Panc1 (cell line): Measurements from ENCODE around the gene FCHSD1.

ENCODE experiments used
- CTCF ChIP-seq: fragments of 450-650 bp; IDR thresholded peaks from 2 replicates; pipeline ENCODE4 v1.5.1; 2017; ENCODE audit warnings: mild to moderate bottlenecking
- POLR2AphosphoS5 ChIP-seq: IDR thresholded peaks from 2 replicates; pipeline ENCODE4 v1.6.1; 2012; ENCODE audit warnings: mild to moderate bottlenecking, low read depth, low read length, moderate library complexity
- REST ChIP-seq, 2 experiments: IDR thresholded peaks; 2 replicates each; pipeline ENCODE4 v1.6.1; 2011 to 2012; ENCODE audit warnings: low read depth in 2 of 2, control low read depth in 1 of 2, low read length in 1 of 2, mild to moderate bottlenecking in 1 of 2, moderate library complexity in 1 of 2; ENCODE audit not compliant: insufficient read depth in 1 of 2
- TCF7L2 ChIP-seq: IDR thresholded peaks from 2 replicates; pipeline ENCODE4 v1.6.1; 2011; ENCODE audit warnings: mild to moderate bottlenecking, low read depth, low read length, inconsistent platforms

GRCh38 chr5:141655020-141655419 is 3.8 kb upstream of the FCHSD1 start:
- no peak for TF ChIP-seq CTCF
- TF ChIP-seq REST (IDR thresholded peaks at IDR 0.05; ENCODE audit: insufficient read depth in 1 of 2, low read depth in 2 of 2, low read length in 1 of 2), result no peak
- TF ChIP-seq TCF7L2, result no peak
- no peak for TF ChIP-seq POLR2AphosphoS5
